HEK293 (cell line): ENCODE data around the gene PSAT1.

Source experiments
- CTCF ChIA-PET: fragments of 350-600 bp; formaldehyde crosslinking; extraction: SDS; loops from one replicate; lab custom pipeline; 2021; ENCODE audit warnings: antibody characterized with exemption; lab: Yijun Ruan, JAX
- POLR2A ChIA-PET: fragments of 300-600 bp; formaldehyde crosslinking; extraction: SDS; loops from one replicate; lab custom pipeline; 2020; ENCODE audit warnings: antibody characterized with exemption, inconsistent platforms; lab: Yijun Ruan, JAX
- H3K27ac ChIP-seq: fragments of 200-500 bp; sonication (Bioruptor generic); 2 replicates; pipeline ENCODE4 v1.5.1; 2014; ENCODE audit warnings: low read depth, low read length, control low read depth, inconsistent platforms; ENCODE audit errors: extremely low read depth
- H3K36me3 ChIP-seq, 2 experiments: fragments of 200-500 bp in 1 of 2; sonication (Bioruptor generic) in 1 of 2; 1 replicate in 1 of 2; 2 replicates in 1 of 2; pipeline ENCODE4 v1.5.1; 2014 to 2017; ENCODE audit warnings: inconsistent platforms in 2 of 2, low read length in 2 of 2; ENCODE audit not compliant: control insufficient read depth in 2 of 2, insufficient read depth in 1 of 2
- H3K4me1 ChIP-seq: fragments of 200-500 bp; sonication (Bioruptor generic); 2 replicates; pipeline ENCODE4 v1.5.1; 2014; ENCODE audit warnings: mild to moderate bottlenecking, low read length, inconsistent platforms; ENCODE audit not compliant: control insufficient read depth, insufficient read depth
- H3K4me3 ChIP-seq: 2 replicates; pipeline ENCODE4 v1.5.1; 2011; ENCODE audit warnings: low read depth, mild to moderate bottlenecking, control low read depth, low read length, moderate library complexity
- H3K9me3 ChIP-seq: fragments of 200-500 bp; sonication (Bioruptor generic); 2 replicates; pipeline ENCODE4 v1.5.1; 2014; ENCODE audit warnings: low read depth, low read length, inconsistent platforms; ENCODE audit not compliant: control insufficient read depth, insufficient read depth
- BCL11A ChIP-seq: fragments of 450-650 bp; formaldehyde crosslinking; IDR thresholded peaks from 2 replicates; pipeline ENCODE4 v1.5.1; 2016; ENCODE audit warnings: low read depth, missing biosample characterization, missing genetic modification characterization
- EGR2 ChIP-seq: fragments of 450-650 bp; formaldehyde crosslinking; IDR thresholded peaks from 2 replicates; pipeline ENCODE4 v1.5.1; 2016; ENCODE audit warnings: low read depth, missing biosample characterization, missing genetic modification characterization
- GFI1B ChIP-seq: fragments of 450-650 bp; formaldehyde crosslinking; IDR thresholded peaks from 2 replicates; pipeline ENCODE4 v1.5.1; 2016; ENCODE audit warnings: missing biosample characterization, missing genetic modification characterization
- KLF9 ChIP-seq: fragments of 450-650 bp; formaldehyde crosslinking; IDR thresholded peaks from 2 replicates; pipeline ENCODE4 v1.5.1; 2016; ENCODE audit warnings: missing biosample characterization, missing genetic modification characterization, low read depth
- REPIN1 ChIP-seq: fragments of 450-650 bp; formaldehyde crosslinking; IDR thresholded peaks from 2 replicates; pipeline ENCODE4 v1.5.1; 2017; ENCODE audit warnings: missing biosample characterization, missing genetic modification characterization, low read depth
- SCRT2 ChIP-seq: fragments of 450-650 bp; formaldehyde crosslinking; IDR thresholded peaks from 2 replicates; pipeline ENCODE4 v1.5.1; 2016; ENCODE audit warnings: missing biosample characterization, missing genetic modification characterization
- TRIM28 ChIP-seq: IDR thresholded peaks from 2 replicates; pipeline ENCODE4 v1.6.1; 2011; ENCODE audit warnings: low read length, control low read depth, borderline replicate concordance
- ZBTB8A ChIP-seq: fragments of 450-650 bp; formaldehyde crosslinking; IDR thresholded peaks from 2 replicates; pipeline ENCODE4 v1.5.1; 2016; ENCODE audit warnings: missing biosample characterization, missing genetic modification characterization
- ZNF114 ChIP-seq: fragments of 450-650 bp; formaldehyde crosslinking; IDR thresholded peaks from 2 replicates; pipeline ENCODE4 v1.5.0; 2017; ENCODE audit warnings: missing biosample characterization, missing genetic modification characterization
- ZNF146 ChIP-seq: fragments of 450-650 bp; formaldehyde crosslinking; IDR thresholded peaks from 2 replicates; pipeline ENCODE4 v1.5.1; 2016; ENCODE audit warnings: missing biosample characterization, missing genetic modification characterization
- ZNF157 ChIP-seq: fragments of 450-650 bp; formaldehyde crosslinking; IDR thresholded peaks from 2 replicates; pipeline ENCODE4 v1.5.1; 2016; ENCODE audit warnings: missing biosample characterization, missing genetic modification characterization
- ZNF211 ChIP-seq: fragments of 450-650 bp; formaldehyde crosslinking; IDR thresholded peaks from 2 replicates; pipeline ENCODE4 v1.5.1; 2016; ENCODE audit warnings: low read depth, missing biosample characterization, missing genetic modification characterization
- ZNF311 ChIP-seq: fragments of 450-650 bp; formaldehyde crosslinking; IDR thresholded peaks from 2 replicates; pipeline ENCODE4 v1.5.1; 2017; ENCODE audit warnings: missing biosample characterization, missing genetic modification characterization, borderline replicate concordance
- ZNF747 ChIP-seq: fragments of 450-650 bp; formaldehyde crosslinking; IDR thresholded peaks from 2 replicates; pipeline ENCODE4 v1.5.1; 2016; ENCODE audit warnings: missing biosample characterization, missing genetic modification characterization
- ZNF777 ChIP-seq: fragments of 450-650 bp; formaldehyde crosslinking; IDR thresholded peaks from 2 replicates; pipeline ENCODE4 v1.5.1; 2017; ENCODE audit warnings: missing biosample characterization, missing genetic modification characterization, borderline replicate concordance
- TF ChIP-seq, protein P1 (sequence below): fragments of 450-650 bp; formaldehyde crosslinking; optimal IDR thresholded peaks from 2 replicates; pipeline ENCODE3; 2016; ENCODE audit warnings: missing biosample characterization, mild to moderate bottlenecking, missing genetic modification characterization
- TF ChIP-seq, protein P2 (sequence below): fragments of 450-650 bp; formaldehyde crosslinking; IDR thresholded peaks from 2 replicates; pipeline ENCODE4 v1.5.1; 2017; ENCODE audit warnings: missing biosample characterization, missing genetic modification characterization
- TF ChIP-seq, protein P3 (sequence below): fragments of 450-650 bp; formaldehyde crosslinking; IDR thresholded peaks from 2 replicates; pipeline ENCODE4 v1.5.1; 2016; ENCODE audit warnings: missing biosample characterization, missing genetic modification characterization, borderline replicate concordance
- TF ChIP-seq, protein P4 (sequence below): fragments of 450-650 bp; formaldehyde crosslinking; IDR thresholded peaks from 2 replicates; pipeline ENCODE4 v1.5.1; 2016; ENCODE audit warnings: missing biosample characterization, missing genetic modification characterization
- TF ChIP-seq, protein P5 (sequence below): fragments of 450-650 bp; formaldehyde crosslinking; IDR thresholded peaks from 2 replicates; pipeline ENCODE4 v1.5.1; 2016; ENCODE audit warnings: missing biosample characterization, missing genetic modification characterization

PSAT1 gene

DNA sequence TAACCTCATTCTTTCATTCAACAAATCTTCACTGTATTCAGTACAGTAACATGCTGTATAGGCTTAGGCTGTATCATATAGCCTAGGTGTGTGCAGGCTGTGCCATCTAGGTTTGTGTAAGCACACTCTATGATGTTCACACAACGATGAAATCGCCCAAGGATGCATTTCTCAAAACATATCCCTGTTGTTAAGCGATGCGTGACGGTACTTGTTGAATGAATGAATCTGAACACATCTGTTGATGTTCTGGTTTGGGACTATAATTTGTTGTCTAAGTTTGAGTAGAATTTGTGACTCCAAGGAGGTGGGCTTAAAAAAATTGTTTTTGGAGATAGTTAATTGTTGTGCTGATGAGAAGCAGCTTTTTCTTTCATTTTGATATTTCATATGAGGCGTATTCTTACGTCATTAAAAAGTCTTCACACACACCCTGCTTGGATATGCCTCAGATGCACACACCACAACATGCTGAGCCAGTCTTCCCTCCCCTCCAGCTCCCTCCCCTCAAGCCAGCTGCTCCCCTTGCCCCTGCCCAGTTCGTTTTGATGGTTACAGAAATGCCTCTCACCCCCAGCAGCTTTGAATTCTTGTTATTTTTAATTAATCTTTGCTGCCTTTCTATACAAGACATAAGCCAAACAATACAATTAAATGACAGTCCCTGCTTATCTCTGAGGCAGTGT, 5.5 kb upstream of the PSAT1 start:
- TF ChIP-seq SCRT2 (tag by site-specific recombination) (peak; percentile 84), REPIN1 (tag by site-specific recombination) (no peak)
- H3K27ac ChIP-seq, result no peak overlapping the region
- no peak overlapping the region for H3K4me3 ChIP-seq
- no peaks in the 10 kb centered on the region; a peak in 1 of 3 replicates for H3K36me3 ChIP-seq
- CTCF ChIA-PET, result no interaction called here
- no peaks in the 10 kb centered on the region for H3K9me3 ChIP-seq
- POLR2A ChIA-PET, result no interaction called here
- H3K4me1 ChIP-seq, result 0 out of 2 replicates have a peak, but pooled peaks cover 3% of the 10 kb centered on the region

DNA sequence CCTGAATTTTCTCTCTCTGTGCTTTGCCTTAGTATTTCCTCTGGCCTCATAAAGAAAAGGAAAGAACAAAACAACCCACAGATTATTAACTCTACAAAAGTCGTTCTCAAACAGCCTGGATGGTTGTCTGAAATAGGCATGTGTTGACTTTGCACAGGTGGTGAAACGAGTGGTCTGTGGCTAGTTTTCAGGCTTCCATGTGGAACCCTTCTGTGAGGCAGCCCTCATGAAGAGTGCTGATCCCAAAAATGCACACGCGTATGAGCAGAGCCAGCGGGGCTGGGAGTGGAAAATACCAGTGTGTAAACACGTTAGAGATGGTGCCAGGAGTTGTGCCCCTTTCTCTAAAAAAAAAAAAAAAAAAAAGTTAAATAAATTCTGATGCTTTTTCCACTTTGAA, 4.9 kb upstream of the PSAT1 start:
- ChIA-PET CTCF (no interaction called here), POLR2A (no interaction called here)
- no peak for TF ChIP-seq ZNF777
- no peak for TF ChIP-seq KLF9 (tag by site-specific recombination)
- TF ChIP-seq, protein P1, sequence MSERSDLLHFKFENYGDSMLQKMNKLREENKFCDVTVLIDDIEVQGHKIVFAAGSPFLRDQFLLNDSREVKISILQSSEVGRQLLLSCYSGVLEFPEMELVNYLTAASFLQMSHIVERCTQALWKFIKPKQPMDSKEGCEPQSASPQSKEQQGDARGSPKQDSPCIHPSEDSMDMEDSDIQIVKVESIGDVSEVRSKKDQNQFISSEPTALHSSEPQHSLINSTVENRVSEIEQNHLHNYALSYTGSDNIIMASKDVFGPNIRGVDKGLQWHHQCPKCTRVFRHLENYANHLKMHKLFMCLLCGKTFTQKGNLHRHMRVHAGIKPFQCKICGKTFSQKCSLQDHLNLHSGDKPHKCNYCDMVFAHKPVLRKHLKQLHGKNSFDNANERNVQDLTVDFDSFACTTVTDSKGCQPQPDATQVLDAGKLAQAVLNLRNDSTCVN (tag by site-specific recombination), result no peak
- TF ChIP-seq GFI1B (tag by site-specific recombination), result no peak
- TF ChIP-seq, protein P2, sequence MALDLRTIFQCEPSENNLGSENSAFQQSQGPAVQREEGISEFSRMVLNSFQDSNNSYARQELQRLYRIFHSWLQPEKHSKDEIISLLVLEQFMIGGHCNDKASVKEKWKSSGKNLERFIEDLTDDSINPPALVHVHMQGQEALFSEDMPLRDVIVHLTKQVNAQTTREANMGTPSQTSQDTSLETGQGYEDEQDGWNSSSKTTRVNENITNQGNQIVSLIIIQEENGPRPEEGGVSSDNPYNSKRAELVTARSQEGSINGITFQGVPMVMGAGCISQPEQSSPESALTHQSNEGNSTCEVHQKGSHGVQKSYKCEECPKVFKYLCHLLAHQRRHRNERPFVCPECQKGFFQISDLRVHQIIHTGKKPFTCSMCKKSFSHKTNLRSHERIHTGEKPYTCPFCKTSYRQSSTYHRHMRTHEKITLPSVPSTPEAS, result no peak
- TF ChIP-seq, protein P3, sequence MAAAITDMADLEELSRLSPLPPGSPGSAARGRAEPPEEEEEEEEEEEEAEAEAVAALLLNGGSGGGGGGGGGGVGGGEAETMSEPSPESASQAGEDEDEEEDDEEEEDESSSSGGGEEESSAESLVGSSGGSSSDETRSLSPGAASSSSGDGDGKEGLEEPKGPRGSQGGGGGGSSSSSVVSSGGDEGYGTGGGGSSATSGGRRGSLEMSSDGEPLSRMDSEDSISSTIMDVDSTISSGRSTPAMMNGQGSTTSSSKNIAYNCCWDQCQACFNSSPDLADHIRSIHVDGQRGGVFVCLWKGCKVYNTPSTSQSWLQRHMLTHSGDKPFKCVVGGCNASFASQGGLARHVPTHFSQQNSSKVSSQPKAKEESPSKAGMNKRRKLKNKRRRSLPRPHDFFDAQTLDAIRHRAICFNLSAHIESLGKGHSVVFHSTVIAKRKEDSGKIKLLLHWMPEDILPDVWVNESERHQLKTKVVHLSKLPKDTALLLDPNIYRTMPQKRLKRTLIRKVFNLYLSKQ (tag by site-specific recombination), result no peak
- TF ChIP-seq ZNF146, result no peak
- TF ChIP-seq, protein P4, sequence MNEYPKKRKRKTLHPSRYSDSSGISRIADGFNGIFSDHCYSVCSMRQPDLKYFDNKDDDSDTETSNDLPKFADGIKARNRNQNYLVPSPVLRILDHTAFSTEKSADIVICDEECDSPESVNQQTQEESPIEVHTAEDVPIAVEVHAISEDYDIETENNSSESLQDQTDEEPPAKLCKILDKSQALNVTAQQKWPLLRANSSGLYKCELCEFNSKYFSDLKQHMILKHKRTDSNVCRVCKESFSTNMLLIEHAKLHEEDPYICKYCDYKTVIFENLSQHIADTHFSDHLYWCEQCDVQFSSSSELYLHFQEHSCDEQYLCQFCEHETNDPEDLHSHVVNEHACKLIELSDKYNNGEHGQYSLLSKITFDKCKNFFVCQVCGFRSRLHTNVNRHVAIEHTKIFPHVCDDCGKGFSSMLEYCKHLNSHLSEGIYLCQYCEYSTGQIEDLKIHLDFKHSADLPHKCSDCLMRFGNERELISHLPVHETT (tag by site-specific recombination), result no peak
- TF ChIP-seq TRIM28, result no peak
- no peak for TF ChIP-seq ZNF311 (tag by site-specific recombination)
- no peak for TF ChIP-seq EGR2
- no peak for TF ChIP-seq ZNF747 (tag by site-specific recombination)
- TF ChIP-seq ZBTB8A (tag by site-specific recombination), result no peak
- TF ChIP-seq, protein P5, sequence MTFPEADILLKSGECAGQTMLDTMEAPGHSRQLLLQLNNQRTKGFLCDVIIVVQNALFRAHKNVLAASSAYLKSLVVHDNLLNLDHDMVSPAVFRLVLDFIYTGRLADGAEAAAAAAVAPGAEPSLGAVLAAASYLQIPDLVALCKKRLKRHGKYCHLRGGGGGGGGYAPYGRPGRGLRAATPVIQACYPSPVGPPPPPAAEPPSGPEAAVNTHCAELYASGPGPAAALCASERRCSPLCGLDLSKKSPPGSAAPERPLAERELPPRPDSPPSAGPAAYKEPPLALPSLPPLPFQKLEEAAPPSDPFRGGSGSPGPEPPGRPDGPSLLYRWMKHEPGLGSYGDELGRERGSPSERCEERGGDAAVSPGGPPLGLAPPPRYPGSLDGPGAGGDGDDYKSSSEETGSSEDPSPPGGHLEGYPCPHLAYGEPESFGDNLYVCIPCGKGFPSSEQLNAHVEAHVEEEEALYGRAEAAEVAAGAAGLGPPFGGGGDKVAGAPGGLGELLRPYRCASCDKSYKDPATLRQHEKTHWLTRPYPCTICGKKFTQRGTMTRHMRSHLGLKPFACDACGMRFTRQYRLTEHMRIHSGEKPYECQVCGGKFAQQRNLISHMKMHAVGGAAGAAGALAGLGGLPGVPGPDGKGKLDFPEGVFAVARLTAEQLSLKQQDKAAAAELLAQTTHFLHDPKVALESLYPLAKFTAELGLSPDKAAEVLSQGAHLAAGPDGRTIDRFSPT (tag by site-specific recombination), result no peak
- TF ChIP-seq ZNF114 (tag by site-specific recombination), result no peak
- no peak for TF ChIP-seq ZNF211 (tag by site-specific recombination)
- no peak for TF ChIP-seq ZNF157 (tag by site-specific recombination)
- no peak for TF ChIP-seq BCL11A
- Histone ChIP-seq H3K9me3 (no peaks in the 10 kb centered on the region), H3K4me3 (no peak overlapping the region), H3K36me3 (no peaks in the 10 kb centered on the region; a peak in 1 of 3 replicates), H3K27ac (no peak overlapping the region), H3K4me1 (0 out of 2 replicates have a peak, but pooled peaks cover 3% of the 10 kb centered on the region)
